DND-41 (cell line): ENCODE measurements around the gene CCL3.

Experiments
- ATAC-seq: fragments of 200-7000 bp; cut with Tn5 transposase; 3 replicates; pipeline ENCODE4 v1.9.1; 2021; ENCODE audit warnings: low read depth; ENCODE audit not compliant: insufficient read depth
- DNase-seq: peaks from one replicate; pipeline ENCODE4 v3.0.0-alpha.2; 2020
- H2AFZ ChIP-seq: 2 replicates; pipeline ENCODE4 v1.6.0; 2012; ENCODE audit warnings: low read depth, low read length
- H3K27ac ChIP-seq: 2 replicates; pipeline ENCODE4 v1.5.1; 2012; ENCODE audit warnings: low read length, inconsistent platforms
- H3K27me3 ChIP-seq: fragments of 200-600 bp; sonication (generic); 2 replicates; pipeline ENCODE4 v1.6.0; 2012; ENCODE audit warnings: low read length, mild to moderate bottlenecking, inconsistent platforms; ENCODE audit not compliant: insufficient read depth, poor library complexity
- H3K36me3 ChIP-seq: 2 replicates; pipeline ENCODE4 v1.5.1; 2012; ENCODE audit warnings: low read length, inconsistent platforms; ENCODE audit not compliant: insufficient read depth
- H3K4me1 ChIP-seq: 2 replicates; pipeline ENCODE4 v1.5.1; 2012; ENCODE audit warnings: mild to moderate bottlenecking, low read length; ENCODE audit not compliant: insufficient read depth
- H3K4me2 ChIP-seq: 2 replicates; pipeline ENCODE4 v1.6.0; 2012; ENCODE audit warnings: mild to moderate bottlenecking, moderate library complexity, low read length, inconsistent platforms; ENCODE audit not compliant: insufficient read depth
- H3K4me3 ChIP-seq, 2 experiments: fragments of 200-600 bp in 1 of 2; shearing (Covaris generic) in 1 of 2; 2 replicates each; pipeline ENCODE4 v1.5.1; 2012 to 2016; ENCODE audit warnings: inconsistent platforms in 2 of 2, low read length in 2 of 2, mild to moderate bottlenecking in 2 of 2, low read depth in 1 of 2, moderate library complexity in 1 of 2
- H3K79me2 ChIP-seq: 2 replicates; pipeline ENCODE4 v1.6.0; 2012; ENCODE audit warnings: low read length, inconsistent platforms; ENCODE audit not compliant: insufficient read depth
- H3K9ac ChIP-seq: 2 replicates; pipeline ENCODE4 v1.6.0; 2012; ENCODE audit warnings: low read depth, mild to moderate bottlenecking, inconsistent platforms, low read length, moderate library complexity
- H3K9me3 ChIP-seq: 2 replicates; pipeline ENCODE4 v1.5.1; 2012; ENCODE audit warnings: low read length, moderate library complexity, mild to moderate bottlenecking, inconsistent platforms; ENCODE audit not compliant: insufficient read depth, severe bottlenecking
- H4K20me1 ChIP-seq: 2 replicates; pipeline ENCODE4 v1.6.0; 2012; ENCODE audit warnings: low read length; ENCODE audit not compliant: insufficient read depth
- CTCF ChIP-seq: IDR thresholded peaks from 2 replicates; pipeline ENCODE4 v1.5.1; 2012; ENCODE audit warnings: borderline replicate concordance, low read length, moderate library complexity, mild to moderate bottlenecking; ENCODE audit not compliant: poor library complexity, severe bottlenecking; ENCODE audit errors: extremely low read depth
- EZH2 ChIP-seq: IDR thresholded peaks from 3 replicates; pipeline ENCODE4 v1.6.1; 2012; ENCODE audit warnings: borderline replicate concordance, low read depth, mild to moderate bottlenecking, moderate library complexity, low read length, inconsistent platforms; ENCODE audit not compliant: severe bottlenecking

The CCL3 gene

GRCh38 chr17:36074365-36074764 is 15.6 kb downstream of the CCL3 start:
- Histone ChIP-seq H3K4me3 (no peak overlapping the region), H3K79me2 (no peaks in the 10 kb centered on the region)
- no peak for ATAC-seq

GRCh38 chr17:36072431-36073121 is 17.4 kb downstream of the CCL3 start:
- H3K27me3 ChIP-seq = no peaks in the 10 kb centered on the region
- TF ChIP-seq EZH2 (no peak), CTCF (peak; percentile 73)
- no peaks in the 10 kb centered on the region for H3K79me2 ChIP-seq
- 0 out of 3 replicates have a peak, but pooled peaks have one; percentile 44 for ATAC-seq
- no peaks in the 10 kb centered on the region for H3K4me1 ChIP-seq
- H3K36me3 ChIP-seq = no peaks in the 10 kb centered on the region
- no peaks in the 10 kb centered on the region for H4K20me1 ChIP-seq
- DNase-seq = peak; percentile 40
- no peak overlapping the region for H3K27ac ChIP-seq
- H3K4me2 ChIP-seq = no peak overlapping the region
- H3K9ac ChIP-seq = no peak overlapping the region
- H3K4me3 ChIP-seq = no peak overlapping the region
- no peak overlapping the region for H2AFZ ChIP-seq
- no peaks in the 10 kb centered on the region for H3K9me3 ChIP-seq

More at GRCh38 chr17:36074365-36074764, 15.6 kb downstream of the CCL3 start:
- H4K20me1 ChIP-seq = no peaks in the 10 kb centered on the region
- no peaks in the 10 kb centered on the region for H3K36me3 ChIP-seq
- H3K4me2 ChIP-seq = no peak overlapping the region
- H2AFZ ChIP-seq = no peak overlapping the region
- no peaks in the 10 kb centered on the region for H3K9me3 ChIP-seq
- DNase-seq = no peak
- H3K27me3 ChIP-seq = no peaks in the 10 kb centered on the region
- H3K27ac ChIP-seq = no peak overlapping the region
- H3K9ac ChIP-seq = no peak overlapping the region
- TF ChIP-seq CTCF (no peak), EZH2 (no peak)
- H3K4me1 ChIP-seq = no peaks in the 10 kb centered on the region

- no peak for TF ChIP-seq CTCF
- no peak for TF ChIP-seq EZH2
- no peaks in the 10 kb centered on the region for H3K27me3 ChIP-seq
- no peak overlapping the region for H3K27ac ChIP-seq
- DNase-seq (no peak), ATAC-seq (no peak)
- H3K4me2 ChIP-seq = no peak overlapping the region
- no peak overlapping the region for H2AFZ ChIP-seq
- no peaks in the 10 kb centered on the region for H3K9me3 ChIP-seq
- H3K36me3 ChIP-seq = no peaks in the 10 kb centered on the region
- no peaks in the 10 kb centered on the region for H3K4me1 ChIP-seq
- H4K20me1 ChIP-seq = no peaks in the 10 kb centered on the region
- no peak overlapping the region for H3K4me3 ChIP-seq
- H3K9ac ChIP-seq = no peak overlapping the region
- H3K79me2 ChIP-seq = no peaks in the 10 kb centered on the region
Measured at GRCh38 chr17:36071751-36072150, 18.2 kb downstream of the CCL3 start.

DNA sequence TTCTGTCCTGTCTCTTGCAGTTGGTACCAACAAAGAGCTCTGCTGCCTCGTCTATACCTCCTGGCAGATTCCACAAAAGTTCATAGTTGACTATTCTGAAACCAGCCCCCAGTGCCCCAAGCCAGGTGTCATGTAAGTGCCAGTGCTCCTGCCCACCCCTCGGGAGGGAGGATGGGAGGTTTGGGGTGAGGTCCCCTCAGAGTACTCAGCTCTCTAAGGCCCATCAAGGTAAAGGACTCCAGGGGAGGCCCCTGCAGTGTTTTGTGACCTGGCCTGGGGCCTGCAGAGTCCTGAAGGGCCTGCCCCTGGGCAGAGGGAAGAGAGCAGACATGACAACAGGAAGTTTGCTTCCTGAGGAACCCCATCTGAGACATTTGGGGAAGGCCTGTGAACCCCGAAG is 19.5 kb downstream of the CCL3 start:
- Histone ChIP-seq H2AFZ (no peak overlapping the region), H3K27ac (no peak overlapping the region), H3K27me3 (no peaks in the 10 kb centered on the region), H3K4me1 (no peaks in the 10 kb centered on the region), H3K36me3 (no peaks in the 10 kb centered on the region), H3K9ac (no peak overlapping the region), H4K20me1 (no peaks in the 10 kb centered on the region), H3K9me3 (no peaks in the 10 kb centered on the region), H3K79me2 (no peaks in the 10 kb centered on the region), H3K4me3 (no peak overlapping the region), H3K4me2 (no peak overlapping the region)
- no peak for TF ChIP-seq CTCF
- TF ChIP-seq EZH2 = no peak
- no peak for DNase-seq
- no peak for ATAC-seq
